Measurements from ENCODE around the gene ARHGEF7. TPM values are rescaled to one million over a fixed set of nuclear protein-coding genes. Genes with fewer than 3 reads are reported as not detected.

Gene ARHGEF7
- total RNA-seq, 1 donor from 2014 or later = 270 TPM

DNA sequence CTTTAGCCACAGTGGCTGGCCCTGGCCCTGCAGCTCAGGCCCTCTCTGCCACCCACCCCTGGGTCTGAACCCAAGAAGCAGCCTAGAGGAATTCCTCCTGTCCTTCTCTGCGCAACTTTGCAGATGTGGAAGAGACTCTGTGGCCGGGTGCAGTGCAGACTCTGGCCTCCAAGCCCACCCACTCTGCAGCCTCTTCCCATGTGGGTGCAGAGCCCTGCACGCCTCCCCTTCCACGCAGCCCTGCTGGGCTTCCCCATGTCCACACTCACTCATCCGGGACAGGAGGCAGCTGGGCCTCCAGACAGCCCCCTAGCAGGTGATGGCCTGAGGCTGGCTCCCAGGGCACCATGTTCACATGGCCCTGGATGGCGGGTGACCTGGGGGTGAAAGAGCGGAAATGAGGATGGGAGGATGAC is 207.8 kb downstream of the ARHGEF7 start:
- Mint-ChIP-seq H3K4me1 (ENCODE audit: unreplicated experiment) (peaks cover 2% of the 10 kb centered on the region), H3K27me3 (ENCODE audit: unreplicated experiment) (peaks cover 48% of the 10 kb centered on the region), H3K4me3 (ENCODE audit: unreplicated experiment) (no peak overlapping the region), H3K36me3 (ENCODE audit: low read depth, unreplicated experiment) (peaks cover 17% of the 10 kb centered on the region), H3K9me3 (ENCODE audit: unreplicated experiment) (no peaks in the 10 kb centered on the region), H3K27ac (ENCODE audit: unreplicated experiment) (no peak overlapping the region)
- TF ChIP-seq, protein P1, sequence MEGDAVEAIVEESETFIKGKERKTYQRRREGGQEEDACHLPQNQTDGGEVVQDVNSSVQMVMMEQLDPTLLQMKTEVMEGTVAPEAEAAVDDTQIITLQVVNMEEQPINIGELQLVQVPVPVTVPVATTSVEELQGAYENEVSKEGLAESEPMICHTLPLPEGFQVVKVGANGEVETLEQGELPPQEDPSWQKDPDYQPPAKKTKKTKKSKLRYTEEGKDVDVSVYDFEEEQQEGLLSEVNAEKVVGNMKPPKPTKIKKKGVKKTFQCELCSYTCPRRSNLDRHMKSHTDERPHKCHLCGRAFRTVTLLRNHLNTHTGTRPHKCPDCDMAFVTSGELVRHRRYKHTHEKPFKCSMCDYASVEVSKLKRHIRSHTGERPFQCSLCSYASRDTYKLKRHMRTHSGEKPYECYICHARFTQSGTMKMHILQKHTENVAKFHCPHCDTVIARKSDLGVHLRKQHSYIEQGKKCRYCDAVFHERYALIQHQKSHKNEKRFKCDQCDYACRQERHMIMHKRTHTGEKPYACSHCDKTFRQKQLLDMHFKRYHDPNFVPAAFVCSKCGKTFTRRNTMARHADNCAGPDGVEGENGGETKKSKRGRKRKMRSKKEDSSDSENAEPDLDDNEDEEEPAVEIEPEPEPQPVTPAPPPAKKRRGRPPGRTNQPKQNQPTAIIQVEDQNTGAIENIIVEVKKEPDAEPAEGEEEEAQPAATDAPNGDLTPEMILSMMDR (IDR thresholded peaks at IDR 0.05; ENCODE audit: unreplicated experiment) = no peak
- no peak for DNase-seq (ENCODE audit: low spot score)

DNA sequence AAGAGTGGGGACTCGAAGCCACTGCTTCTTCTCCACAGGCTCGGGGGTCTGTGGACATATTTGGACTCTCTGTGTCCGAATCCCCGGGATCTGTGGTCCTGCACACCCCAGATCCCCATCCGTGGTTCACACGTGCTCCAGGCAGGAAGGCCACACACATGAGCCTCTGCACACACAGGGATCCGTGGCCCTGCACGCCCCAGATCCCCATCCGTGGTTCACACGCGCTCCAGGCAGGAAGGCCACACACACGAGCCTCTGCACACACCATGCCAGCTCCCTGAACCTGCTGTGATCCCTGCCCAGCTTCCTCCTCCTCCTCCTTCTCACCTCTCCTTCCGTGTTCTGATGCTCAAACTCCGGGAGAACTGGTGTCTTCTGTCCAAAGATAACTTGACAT is 208.4 kb downstream of the ARHGEF7 start:
- DNase-seq (ENCODE audit: low spot score) = no peak
- H3K4me1 Mint-ChIP-seq (ENCODE audit: unreplicated experiment) = peaks cover under 1% of the 10 kb centered on the region
- no peaks in the 10 kb centered on the region for H3K9me3 Mint-ChIP-seq (ENCODE audit: unreplicated experiment)
- TF ChIP-seq, protein P1 (IDR thresholded peaks at IDR 0.05; ENCODE audit: unreplicated experiment) = no peak
- no peak overlapping the region for H3K27ac Mint-ChIP-seq (ENCODE audit: unreplicated experiment)
- peaks cover 45% of the 10 kb centered on the region for H3K27me3 Mint-ChIP-seq (ENCODE audit: unreplicated experiment)
- H3K36me3 Mint-ChIP-seq (ENCODE audit: low read depth, unreplicated experiment) = peaks cover 18% of the 10 kb centered on the region
- H3K4me3 Mint-ChIP-seq (ENCODE audit: unreplicated experiment) = no peak overlapping the region

- no peaks in the 10 kb centered on the region for H3K4me1 Mint-ChIP-seq (ENCODE audit: unreplicated experiment)
- TF ChIP-seq, protein P1 (IDR thresholded peaks at IDR 0.05; ENCODE audit: unreplicated experiment) = no peak
- H3K27me3 Mint-ChIP-seq (ENCODE audit: unreplicated experiment) = peaks cover 41% of the 10 kb centered on the region
- DNase-seq (ENCODE audit: low spot score) = no peak
- H3K4me3 Mint-ChIP-seq (ENCODE audit: unreplicated experiment) = no peak overlapping the region
- H3K27ac Mint-ChIP-seq (ENCODE audit: unreplicated experiment) = no peak overlapping the region
- H3K9me3 Mint-ChIP-seq (ENCODE audit: unreplicated experiment) = no peaks in the 10 kb centered on the region
- peaks cover 18% of the 10 kb centered on the region for H3K36me3 Mint-ChIP-seq (ENCODE audit: low read depth, unreplicated experiment)
Observed at GRCh38 chr13:111323950-111324651, 209.0 kb downstream of the ARHGEF7 start.

GRCh38 chr13:111324736-111325135 is 209.6 kb downstream of the ARHGEF7 start:
- H3K4me3 Mint-ChIP-seq (ENCODE audit: unreplicated experiment) = no peak overlapping the region
- DNase-seq (ENCODE audit: low spot score) = no peak
- no peaks in the 10 kb centered on the region for H3K9me3 Mint-ChIP-seq (ENCODE audit: unreplicated experiment)
- H3K27ac Mint-ChIP-seq (ENCODE audit: unreplicated experiment) = no peak overlapping the region
- H3K27me3 Mint-ChIP-seq (ENCODE audit: unreplicated experiment) = peaks cover 41% of the 10 kb centered on the region
- TF ChIP-seq, protein P1 (IDR thresholded peaks at IDR 0.05; ENCODE audit: unreplicated experiment) = no peak
- H3K4me1 Mint-ChIP-seq (ENCODE audit: unreplicated experiment) = no peaks in the 10 kb centered on the region
- peaks cover 13% of the 10 kb centered on the region for H3K36me3 Mint-ChIP-seq (ENCODE audit: low read depth, unreplicated experiment)

DNA sequence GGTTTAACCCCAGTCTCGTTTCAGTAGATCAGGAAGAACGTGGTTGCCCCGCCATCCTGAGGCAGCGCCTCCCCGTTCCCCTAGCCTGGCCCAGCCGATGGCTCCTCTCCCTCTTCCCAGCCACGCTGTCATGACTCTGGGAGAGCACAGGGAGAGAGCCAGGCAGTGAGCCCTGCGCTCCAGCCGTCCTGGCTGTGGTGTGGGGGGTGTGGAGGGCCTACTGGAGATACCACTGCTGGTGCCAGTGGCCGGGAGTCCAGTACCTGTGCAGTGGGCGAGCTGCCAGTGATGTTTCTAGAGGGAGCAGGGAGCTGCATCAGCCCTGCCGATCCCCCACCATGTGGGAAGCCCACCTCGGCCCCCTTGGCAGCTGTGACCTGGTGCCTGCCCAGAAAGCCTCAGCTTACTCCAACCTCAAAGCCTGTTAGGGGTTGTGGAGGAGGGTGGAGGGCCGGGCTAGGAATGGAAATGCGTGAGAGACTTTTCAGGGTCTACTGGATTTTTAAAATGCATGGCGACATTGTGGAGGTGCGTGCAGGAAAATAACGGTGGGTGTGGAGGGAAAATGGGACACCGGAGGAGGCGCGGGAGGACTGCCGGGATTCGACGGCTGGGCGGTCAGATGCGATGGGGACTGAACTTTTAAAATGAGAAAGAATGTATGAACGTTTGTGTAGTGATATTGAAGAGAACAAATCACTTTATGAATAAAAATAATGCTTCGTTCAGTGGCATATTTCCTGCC is 210.2 kb downstream of the ARHGEF7 start:
- no peak for DNase-seq (ENCODE audit: low spot score)
- Mint-ChIP-seq H3K27ac (ENCODE audit: unreplicated experiment) (no peak overlapping the region), H3K4me3 (ENCODE audit: unreplicated experiment) (no peak overlapping the region), H3K4me1 (ENCODE audit: unreplicated experiment) (no peaks in the 10 kb centered on the region), H3K9me3 (ENCODE audit: unreplicated experiment) (no peaks in the 10 kb centered on the region), H3K27me3 (ENCODE audit: unreplicated experiment) (peaks cover 41% of the 10 kb centered on the region), H3K36me3 (ENCODE audit: low read depth, unreplicated experiment) (peaks cover 11% of the 10 kb centered on the region)
- TF ChIP-seq, protein P1 (IDR thresholded peaks at IDR 0.05; ENCODE audit: unreplicated experiment) = no peak

Data from endothelial cell (in vitro differentiated cells).